HG03060 (cell line): Measurements from ENCODE around the gene ADCY3.

Source experiments
- ATAC-seq: cut with Tn5 transposase; IDR thresholded peaks from one replicate; pipeline ENCODE4 v1.9.1; 2021; ENCODE audit warnings: low read depth, moderate number of reproducible peaks; ENCODE audit not compliant: unreplicated experiment

Gene ADCY3

DNA sequence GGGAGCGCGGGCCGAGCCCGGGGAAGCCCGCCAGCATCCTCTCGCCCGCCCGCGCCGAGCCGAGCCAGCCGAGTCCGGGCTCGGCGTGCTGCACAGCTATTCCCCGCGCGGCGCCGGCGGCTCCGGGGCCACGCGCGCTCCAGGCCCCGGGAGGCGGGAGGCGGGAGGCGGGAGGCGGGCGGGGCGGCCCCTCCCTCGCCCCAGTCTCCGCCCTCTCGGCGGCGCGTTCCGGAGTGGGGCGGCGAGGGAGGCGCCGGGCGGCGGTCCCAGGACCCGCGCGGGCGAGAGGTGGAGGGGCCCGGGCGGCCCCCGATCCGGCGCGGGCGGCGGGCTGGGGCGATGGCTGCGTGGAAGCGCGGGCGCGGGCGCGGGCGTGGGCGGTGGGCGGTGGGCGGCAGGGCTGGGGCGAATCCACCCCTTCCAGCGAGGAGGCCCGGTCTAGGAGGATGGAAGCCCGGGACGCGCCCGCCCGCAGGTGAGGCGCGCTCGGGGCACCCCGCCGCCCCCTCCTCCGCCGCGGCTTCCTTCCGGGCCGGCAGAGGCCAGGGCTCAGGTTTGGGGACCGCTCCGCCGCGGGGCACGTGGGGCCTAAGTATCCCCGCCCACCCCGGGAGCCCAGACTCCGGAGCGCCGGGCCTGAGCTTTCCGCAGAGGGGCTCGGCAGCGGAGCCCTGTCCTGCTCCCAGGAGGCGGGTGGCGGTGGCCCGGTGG is at the start of gene ADCY3:
TSS of gene ADCY3 (minus strand) at position 140 of the 711 bp plus-strand sequence. CDS start 1,250 bp downstream, outside the sequence.
- ATAC-seq = no peak

DNA sequence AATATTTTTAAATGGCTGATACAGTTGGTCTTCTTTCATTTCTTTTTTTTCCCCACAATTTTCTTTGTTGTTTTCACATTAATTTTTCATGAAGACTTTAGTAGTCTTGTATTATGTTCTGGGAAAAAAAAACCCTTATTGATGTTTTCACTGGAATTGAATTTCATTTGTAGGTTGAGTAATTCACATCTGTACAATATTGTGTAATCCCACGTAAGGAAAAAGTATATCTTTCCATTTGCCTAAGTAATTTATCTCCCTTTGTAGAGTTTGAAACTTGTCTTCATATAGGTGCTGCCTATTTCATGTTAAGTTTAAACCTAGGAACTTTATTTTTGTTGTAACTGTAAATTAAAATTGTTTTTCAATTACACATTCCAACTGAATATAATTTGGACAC is 49.7 kb upstream of the ADCY3 start:
- ATAC-seq = no peak

DNA sequence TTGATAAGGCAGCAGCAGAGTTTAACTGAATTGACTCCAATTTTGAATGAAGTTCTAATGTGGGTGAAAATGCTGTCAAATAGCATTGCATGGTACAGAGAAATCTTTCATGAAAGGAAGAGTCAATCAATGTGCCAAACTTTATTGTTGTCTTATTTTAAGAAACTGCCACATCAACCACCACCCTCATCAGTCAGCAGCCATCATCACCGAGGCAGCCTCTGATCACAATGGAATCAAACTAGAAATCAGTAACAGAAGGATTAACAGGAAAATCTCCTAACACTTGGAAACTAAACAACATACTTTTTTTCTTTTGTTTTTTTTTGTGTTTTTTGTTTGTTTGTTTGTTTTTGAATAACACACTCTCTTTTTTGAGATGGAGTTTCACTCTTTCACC is 41.9 kb upstream of the ADCY3 start:
- ATAC-seq = no peak

DNA sequence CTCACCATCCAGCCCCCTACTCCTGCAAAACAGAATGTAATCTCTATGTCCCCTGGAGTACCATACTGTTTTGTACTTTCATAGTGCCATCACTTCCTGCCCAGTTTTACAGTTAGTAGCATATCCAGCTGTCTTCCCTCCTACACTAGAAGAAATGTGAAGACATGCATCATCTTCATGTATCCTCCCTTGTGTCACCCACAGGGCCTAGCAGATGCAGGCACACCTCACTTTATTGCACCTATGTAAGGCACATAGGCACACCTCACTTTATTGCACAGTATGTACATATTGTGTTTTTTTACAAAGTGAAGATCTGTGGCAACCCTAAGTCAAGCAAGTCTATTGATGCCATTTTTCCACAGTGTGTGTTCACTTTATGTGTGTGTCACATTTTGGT is 39.7 kb upstream of the ADCY3 start:
- ATAC-seq = no peak

DNA sequence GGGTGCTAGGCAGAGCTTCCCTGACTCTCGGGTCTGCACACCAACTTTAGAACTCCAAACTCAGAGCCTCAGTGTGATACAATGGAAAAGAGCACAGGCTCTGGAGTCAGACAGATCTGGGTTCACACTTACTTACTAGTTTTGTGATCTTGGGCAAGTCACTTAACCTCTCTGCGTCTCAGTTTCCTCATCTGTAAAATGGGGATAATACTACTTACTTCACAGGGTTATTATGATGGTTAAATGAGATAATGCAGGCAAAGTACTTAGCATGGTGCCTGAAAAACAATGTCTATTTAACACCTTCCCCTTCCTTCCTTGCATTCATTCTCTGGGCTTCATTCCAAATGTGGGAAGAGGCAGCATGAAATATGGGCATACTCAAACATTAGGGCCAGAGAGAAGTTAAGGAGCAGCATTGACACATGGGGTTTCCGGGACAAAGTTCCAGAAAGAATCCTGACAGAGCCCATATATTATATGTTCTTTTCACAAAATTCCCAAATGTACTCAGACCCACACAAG is 38.4 kb upstream of the ADCY3 start:
- ATAC-seq = no peak

DNA sequence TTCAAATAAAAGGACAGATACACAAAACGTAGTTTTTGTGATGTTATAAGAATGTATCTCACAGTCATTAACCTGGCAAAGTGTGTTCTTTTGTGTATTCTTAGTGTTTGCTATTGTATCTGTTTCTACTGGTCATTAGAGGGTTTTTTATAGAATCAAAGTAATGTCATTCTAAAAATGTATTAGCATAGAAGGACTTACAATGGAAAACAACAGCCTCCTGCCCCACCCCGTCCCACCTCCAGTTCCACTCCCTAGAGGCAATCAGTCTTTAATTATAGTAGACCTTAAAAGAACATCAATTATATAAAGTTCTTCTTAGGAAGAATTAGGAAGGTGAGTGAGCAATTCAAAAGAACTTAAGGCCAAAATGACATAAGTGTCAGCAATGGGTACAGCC is 37.9 kb upstream of the ADCY3 start:
- ATAC-seq = no peak

DNA sequence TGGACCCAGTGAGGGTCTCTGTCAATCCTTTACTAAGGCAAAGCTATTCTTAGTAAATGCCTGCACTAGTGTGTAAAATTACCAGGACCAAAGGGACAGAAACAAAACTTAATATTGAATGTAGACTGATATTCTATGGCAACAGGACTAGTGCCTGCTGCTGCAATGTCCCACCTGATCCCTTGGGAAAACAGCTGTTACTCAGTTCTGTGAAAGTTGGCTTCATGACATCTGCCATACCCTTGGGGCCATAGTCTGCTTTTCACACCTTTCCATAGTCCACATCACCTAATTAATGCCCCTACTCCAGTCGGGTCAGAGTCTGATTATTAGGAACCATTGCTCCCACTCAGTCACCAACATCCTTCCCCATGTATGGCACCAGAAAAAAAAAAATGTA is 37.2 kb upstream of the ADCY3 start:
- ATAC-seq = no peak

DNA sequence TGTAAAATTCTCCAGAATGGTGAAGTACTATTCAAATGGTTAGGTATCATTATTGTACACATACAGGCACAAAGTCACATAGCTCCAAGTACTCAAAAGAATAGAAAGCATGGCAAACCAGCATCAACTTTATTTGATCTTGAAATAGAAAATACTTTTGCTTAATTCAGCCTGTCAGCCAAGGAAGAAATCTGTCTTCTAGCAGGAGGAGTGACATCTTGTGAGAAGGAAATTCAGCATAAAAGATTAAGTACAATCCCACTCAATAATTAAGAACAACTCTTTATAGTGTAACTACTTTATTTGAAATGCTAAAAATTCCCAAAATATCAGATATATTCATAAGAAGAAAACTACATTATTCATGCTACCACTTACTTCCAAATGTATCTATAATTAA is 35.9 kb upstream of the ADCY3 start:
- no peak for ATAC-seq

DNA sequence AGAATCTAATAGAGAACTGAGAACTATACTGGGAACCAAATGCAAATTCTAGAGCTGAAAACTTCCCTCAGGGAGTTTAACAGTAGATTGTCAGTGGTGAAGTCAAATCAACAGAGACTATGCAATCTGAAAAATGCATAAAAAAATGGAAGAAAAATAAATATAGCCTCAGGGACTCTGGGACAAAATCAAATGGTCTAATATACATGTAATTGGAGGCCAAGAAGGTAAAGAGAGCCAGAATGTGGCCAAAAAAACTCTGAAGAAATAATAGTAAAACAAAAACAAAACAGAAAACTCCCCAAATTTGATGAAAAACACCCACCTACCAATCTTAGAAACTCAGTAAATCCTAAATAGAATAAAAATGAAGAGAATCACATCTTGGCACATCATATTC is 35.2 kb upstream of the ADCY3 start:
- ATAC-seq = no peak

DNA sequence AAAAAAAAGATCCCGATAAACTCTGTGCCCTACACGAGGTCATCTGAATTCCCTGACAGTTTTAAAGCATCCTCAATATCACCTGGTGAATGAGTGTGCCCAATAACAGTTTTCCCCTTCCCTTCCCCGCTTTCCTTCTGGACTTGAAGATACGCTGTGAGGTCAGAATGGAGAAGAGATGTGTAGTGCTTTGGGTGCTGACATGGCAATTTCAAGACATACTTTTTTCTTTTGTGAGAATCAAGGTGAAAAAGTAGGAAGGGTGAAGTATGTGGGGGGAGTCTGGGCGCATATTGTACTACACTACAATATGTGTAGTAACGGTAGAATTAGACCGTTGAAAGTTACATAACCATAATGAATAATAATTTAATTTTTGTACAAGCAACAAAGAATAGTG is 30.1 kb upstream of the ADCY3 start:
- ATAC-seq = no peak

DNA sequence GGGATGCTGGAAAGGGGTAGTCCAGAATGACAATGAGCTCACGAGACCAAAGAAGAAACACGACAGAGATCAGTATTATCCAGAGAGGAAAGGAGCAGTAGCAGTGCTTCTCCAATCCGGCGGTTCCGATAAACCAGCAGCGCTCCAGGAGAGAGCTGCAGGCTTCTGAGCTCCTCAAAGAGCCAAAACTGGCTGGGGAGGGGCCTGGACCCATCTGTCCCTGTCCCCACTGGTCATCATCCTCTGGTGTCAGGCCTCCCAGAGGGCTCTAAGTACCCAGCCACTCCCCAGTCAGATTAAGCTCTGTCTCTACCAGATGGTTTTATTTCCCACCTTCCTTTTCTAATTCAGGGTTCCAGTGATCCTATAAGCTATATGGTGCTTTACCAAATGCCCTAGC is 28.5 kb upstream of the ADCY3 start:
- ATAC-seq = no peak

DNA sequence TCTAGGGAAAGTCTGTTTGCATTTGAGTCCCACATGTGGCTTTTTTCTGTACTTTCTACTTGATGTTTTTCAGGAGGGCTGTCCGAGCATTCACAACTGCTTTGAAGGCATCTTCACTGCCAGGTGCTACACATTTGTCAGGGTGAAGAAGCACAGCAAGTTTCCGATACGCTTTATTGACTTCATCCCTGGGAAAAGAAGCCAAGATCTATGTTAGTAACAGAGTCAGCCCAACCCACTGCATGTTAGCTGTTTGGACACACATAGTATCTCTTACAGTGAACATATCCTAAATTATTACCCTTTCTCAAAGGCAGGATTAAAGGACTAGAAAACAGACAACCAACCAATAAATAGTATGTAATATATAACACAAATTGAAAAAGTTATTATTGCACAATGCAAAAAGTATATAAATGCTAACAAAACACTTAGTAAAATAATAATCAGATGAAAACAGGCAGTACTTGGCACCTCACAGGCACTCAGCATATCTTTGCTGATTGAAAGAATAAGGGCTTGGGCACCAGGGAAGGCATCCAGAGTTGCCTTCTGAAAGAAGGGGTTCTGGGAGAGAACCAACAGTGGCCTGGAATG is 27.6 kb upstream of the ADCY3 start:
- ATAC-seq = no peak

DNA sequence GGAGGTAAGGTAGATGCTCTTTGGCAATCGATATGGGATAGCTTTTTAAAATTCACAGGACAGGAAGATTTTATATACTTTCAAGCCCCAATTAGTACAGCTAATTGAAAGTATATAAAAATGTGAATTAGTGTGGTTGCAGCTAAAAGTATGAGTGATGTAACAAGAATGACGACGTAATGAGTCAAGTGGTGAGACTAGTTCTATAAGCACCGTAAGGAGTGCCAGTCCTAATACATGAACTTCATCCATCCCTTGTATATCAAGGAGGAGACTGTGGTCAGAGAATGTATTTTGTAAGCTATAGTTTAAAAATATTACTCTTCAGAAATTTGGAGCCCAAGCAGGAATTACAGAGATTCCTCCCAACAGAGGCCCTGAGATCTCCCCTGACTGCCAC is 25.9 kb upstream of the ADCY3 start:
- ATAC-seq = no peak

DNA sequence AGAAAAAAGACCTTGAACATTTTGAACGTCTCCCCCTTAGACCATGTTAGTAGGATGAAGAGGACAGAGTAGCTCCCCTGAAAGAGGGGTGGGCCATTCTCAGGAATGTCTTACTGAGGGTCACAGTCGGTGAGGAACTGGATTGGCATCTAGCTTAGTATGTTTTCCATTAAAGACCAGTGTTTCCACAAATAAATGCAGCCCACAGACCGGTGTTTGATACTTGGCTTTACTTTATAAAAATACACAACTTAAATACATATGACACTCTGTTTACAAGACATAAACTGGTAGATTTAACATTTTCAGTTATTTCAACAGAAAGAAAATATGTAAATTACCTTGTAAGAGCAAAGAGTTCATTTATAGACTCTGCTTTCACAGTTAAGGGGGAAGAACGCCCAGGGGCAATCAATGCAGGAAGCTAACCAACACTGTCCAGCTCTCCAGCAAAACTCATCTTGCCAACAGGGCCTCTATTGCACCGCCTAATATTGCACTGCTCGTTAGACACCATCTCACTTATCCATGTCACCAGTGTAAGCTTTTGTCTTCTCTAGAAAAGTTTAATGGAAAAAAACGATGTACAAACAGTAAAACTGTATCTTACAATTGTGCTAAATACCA is 23.5 kb upstream of the ADCY3 start:
- no peak for ATAC-seq

DNA sequence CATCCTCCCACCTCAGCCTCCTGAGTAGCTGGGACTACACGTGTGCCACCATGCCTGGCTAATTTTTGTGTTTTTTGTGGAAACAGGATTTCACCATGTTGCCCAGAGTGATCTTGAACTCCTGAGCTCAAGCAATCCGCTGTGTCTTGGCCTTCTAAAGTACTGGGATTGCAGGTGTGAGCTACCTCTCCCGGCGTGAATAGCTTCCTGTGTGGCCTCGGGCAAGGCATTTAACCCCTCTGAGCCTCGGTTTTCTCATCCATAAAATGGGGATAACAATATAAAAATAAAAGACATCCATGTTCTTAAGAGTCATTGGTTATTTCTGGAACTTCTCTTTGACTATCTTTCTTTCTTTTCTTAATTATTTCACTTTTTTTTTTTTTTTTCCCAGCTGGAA is 19.3 kb upstream of the ADCY3 start:
- no peak for ATAC-seq

DNA sequence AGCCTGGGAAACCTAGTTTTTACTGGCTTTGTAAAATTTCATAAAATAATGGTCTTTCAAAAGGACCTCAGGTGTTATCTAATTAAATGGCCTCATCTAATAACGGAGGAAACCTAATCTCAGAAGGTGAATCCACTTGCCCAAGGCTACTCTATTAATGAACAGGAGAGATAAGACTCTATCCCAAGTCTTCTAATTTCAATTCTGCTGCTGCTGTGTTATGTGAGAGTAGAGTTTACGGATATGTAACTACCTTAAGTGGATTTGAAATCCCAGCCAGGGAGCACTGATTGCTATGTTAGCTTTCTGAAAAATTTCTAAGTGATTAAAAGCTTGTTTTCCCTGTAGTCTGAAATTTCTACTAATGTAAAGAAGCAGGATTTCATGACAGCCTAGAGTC is 17.2 kb upstream of the ADCY3 start:
- ATAC-seq = no peak

DNA sequence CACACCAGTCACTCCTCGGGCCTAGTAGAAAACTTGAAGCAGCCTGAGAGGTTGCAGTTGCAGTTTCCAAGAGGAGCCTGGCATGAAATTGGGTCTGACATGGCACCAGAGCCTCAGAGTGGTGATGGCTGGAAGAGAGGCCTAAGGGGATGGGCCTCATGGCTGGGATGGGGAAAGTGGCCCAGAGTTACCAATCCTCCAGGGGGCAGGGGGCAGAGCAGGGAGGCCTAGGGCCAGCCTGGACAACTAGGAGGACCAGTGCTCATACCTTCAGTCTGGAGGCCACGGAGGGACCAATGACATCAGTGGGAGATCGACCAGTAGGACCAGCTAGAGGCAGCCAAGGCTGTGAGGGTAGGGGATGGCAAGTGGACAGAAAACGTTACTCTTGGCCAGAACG is 15.1 kb upstream of the ADCY3 start:
- no peak for ATAC-seq

DNA sequence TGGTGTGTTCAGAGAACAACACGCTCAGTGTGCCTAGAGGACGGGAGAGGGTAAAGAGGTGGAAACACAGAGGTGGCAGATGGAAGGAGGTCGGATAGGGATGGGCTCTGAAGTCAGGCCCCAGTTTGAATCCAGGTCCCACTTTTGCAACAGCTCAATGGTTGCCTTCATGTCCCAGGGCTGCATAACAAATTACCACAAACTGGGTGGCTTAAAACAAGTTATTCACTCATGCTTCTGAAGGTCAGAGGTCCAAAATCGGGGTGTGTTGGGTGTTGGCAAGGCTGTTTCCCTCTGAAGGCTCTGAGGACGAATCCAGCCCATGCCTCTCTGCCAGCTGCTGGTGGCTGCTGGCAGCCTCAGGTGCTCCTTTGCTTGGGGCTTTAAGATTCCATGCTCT is 12.7 kb upstream of the ADCY3 start:
- no peak for ATAC-seq

DNA sequence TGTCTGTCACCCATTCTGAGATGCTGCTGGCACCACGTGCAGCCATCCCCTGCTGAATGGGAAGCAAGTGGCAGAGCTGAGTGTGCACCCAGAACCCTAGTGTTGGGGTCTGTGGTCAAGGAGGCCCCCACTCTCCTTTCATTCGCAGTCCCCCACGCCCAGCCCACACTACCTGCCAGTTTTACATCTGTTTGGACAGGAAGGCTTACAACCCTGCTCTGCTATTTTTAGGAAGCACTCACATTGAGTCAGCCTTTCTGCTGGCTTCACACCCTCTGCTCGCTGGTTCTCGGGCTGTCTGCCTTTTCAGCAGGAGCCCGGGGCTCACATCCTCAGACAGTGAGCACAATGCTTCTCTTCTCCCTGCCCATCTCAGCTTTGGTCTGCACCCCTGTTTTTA is 10.7 kb upstream of the ADCY3 start:
- ATAC-seq = no peak

DNA sequence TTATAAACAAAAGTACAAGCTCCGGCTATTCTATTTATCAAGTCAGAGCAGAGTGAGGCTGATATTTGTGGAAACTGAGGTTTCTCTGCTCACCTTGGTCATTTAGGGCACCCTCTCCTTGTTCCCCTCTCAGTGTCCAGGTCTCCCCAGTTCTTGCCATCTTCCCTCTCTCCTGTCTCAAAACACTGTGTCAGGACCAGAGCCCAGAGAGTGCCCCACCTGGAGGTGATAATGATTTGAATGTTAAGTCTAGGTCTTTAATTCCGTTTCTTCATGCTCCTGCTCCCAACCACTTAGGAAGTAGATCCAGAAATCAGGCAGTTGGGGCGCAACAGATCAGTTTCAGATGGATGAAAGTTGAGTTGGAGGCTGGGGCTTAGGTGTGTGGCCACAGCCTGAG is 9.2 kb upstream of the ADCY3 start:
- no peak for ATAC-seq

DNA sequence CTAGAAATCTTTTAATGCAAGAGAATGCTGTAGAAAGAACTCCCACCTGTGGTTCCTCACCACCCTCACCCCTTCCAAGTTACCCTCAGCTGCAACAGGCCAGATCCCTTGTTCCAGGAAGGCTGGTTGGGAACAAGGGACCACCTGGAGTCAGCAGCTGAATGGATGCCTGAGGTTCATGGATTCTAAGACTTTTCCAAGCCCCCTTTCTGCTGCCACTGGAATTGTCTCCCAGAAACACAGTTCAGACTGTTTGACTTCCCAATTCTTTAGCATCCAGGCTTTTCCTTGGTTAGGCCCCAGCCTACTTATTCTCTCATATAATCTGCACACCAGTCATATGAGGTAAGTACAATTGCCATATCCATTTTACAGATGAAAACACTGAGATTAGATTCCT is 8.0 kb upstream of the ADCY3 start:
- no peak for ATAC-seq
